IMR-90 (cell line): ENCODE measurements around the gene TINCR. TPM values are rescaled to one million over a fixed set of nuclear protein-coding genes. Genes with fewer than 3 reads are reported as not detected.

ENCODE experiments used
- ATAC-seq: fragments of 200-7000 bp; cut with Tn5 transposase; 2 replicates; pipeline ENCODE4 v1.9.1; 2020; ENCODE audit warnings: low read depth, mild to moderate bottlenecking, moderate library complexity
- BruUV-seq: library from RNA; stranded (reverse); fragments of 400-500 nt; replicated peaks from 2 replicates; lab custom pipeline; 2021; lab: Mats Ljungman, UMichigan
- CTCF ChIA-PET: fragments of 300-600 bp; formaldehyde crosslinking; extraction: SDS; loops from one replicate; lab custom pipeline; 2021; ENCODE audit warnings: antibody characterized with exemption; lab: Yijun Ruan, JAX
- POLR2A ChIA-PET: fragments of 300-600 bp; sonication (Branson Sonifier 250); formaldehyde crosslinking; loops from one replicate; lab custom pipeline; 2022; ENCODE audit warnings: antibody characterized with exemption; ENCODE audit not compliant: unreplicated experiment; lab: Charles Lee
- DNase-seq: peaks from one replicate; pipeline ENCODE4 v3.0.0; 2013
- H2AFZ ChIP-seq: replicated peaks from 2 replicates; pipeline ENCODE3; 2013; ENCODE audit warnings: low read length, mild to moderate bottlenecking; ENCODE audit not compliant: poor library complexity
- H2AK5ac ChIP-seq: 2 replicates; pipeline ENCODE4 v1.6.1; 2013; ENCODE audit warnings: low read depth, low read length, inconsistent platforms
- H2AK9ac ChIP-seq: replicated peaks from 2 replicates; pipeline ENCODE3; 2013; ENCODE audit warnings: mild to moderate bottlenecking, low read depth, low read length, moderate library complexity; ENCODE audit not compliant: poor library complexity
- H2BK120ac ChIP-seq: 2 replicates; pipeline ENCODE4 v1.6.1; 2013; ENCODE audit warnings: low read depth, low read length, inconsistent platforms
- H2BK15ac ChIP-seq: 3 replicates; pipeline ENCODE4 v1.6.1; 2013; ENCODE audit warnings: low read depth, low read length, inconsistent platforms
- H2BK20ac ChIP-seq: 2 replicates; pipeline ENCODE4 v1.6.1; 2013; ENCODE audit warnings: low read depth, mild to moderate bottlenecking, inconsistent platforms, low read length, moderate library complexity
- H2BK5ac ChIP-seq: 2 replicates; pipeline ENCODE4 v1.6.1; 2013; ENCODE audit warnings: mild to moderate bottlenecking, low read depth, low read length, inconsistent platforms; ENCODE audit not compliant: poor library complexity, severe bottlenecking
- H3K14ac ChIP-seq: replicated peaks from 2 replicates; pipeline ENCODE4 v1.6.1; 2013; ENCODE audit warnings: low read depth, low read length, inconsistent platforms
- H3K18ac ChIP-seq: 2 replicates; pipeline ENCODE4 v1.6.1; 2013; ENCODE audit warnings: low read depth, low read length, control low read depth
- H3K23ac ChIP-seq: 2 replicates; pipeline ENCODE4 v1.6.1; 2013; ENCODE audit warnings: low read depth, low read length, inconsistent platforms
- H3K27ac ChIP-seq: 2 replicates; pipeline ENCODE4 v1.5.1; 2013; ENCODE audit warnings: mild to moderate bottlenecking, control low read depth, low read length; ENCODE audit not compliant: insufficient read depth
- H3K27me3 ChIP-seq: 2 replicates; pipeline ENCODE4 v1.6.1; 2013; ENCODE audit warnings: low read length; ENCODE audit not compliant: control insufficient read depth, insufficient read depth
- H3K36me3 ChIP-seq: 2 replicates; pipeline ENCODE4 v1.6.1; 2013; ENCODE audit warnings: low read length, mixed read lengths; ENCODE audit not compliant: control insufficient read depth, insufficient read depth
- H3K4ac ChIP-seq: 2 replicates; pipeline ENCODE4 v1.6.1; 2013; ENCODE audit warnings: low read depth, low read length, inconsistent platforms
- H3K4me1 ChIP-seq: 2 replicates; pipeline ENCODE4 v1.6.1; 2013; ENCODE audit warnings: low read length, mixed read lengths; ENCODE audit not compliant: control insufficient read depth, insufficient read depth
- H3K4me2 ChIP-seq: 2 replicates; pipeline ENCODE4 v1.6.1; 2013; ENCODE audit warnings: low read depth, mild to moderate bottlenecking, control low read depth, low read length, moderate library complexity
- H3K4me3 ChIP-seq: 2 replicates; pipeline ENCODE4 v1.5.1; 2013; ENCODE audit warnings: low read depth, mild to moderate bottlenecking, control low read depth, low read length, moderate library complexity; ENCODE audit not compliant: insufficient read depth
- H3K56ac ChIP-seq: 2 replicates; pipeline ENCODE4 v1.6.1; 2013; ENCODE audit warnings: low read length, inconsistent platforms; ENCODE audit not compliant: insufficient read depth; ENCODE audit errors: extremely low read depth
- H3K79me1 ChIP-seq, 2 experiments: 2 replicates each; pipeline ENCODE4 v1.6.1; 2013; ENCODE audit warnings: low read length in 2 of 2, inconsistent platforms in 1 of 2, low read depth in 1 of 2
- H3K9ac ChIP-seq: 2 replicates; pipeline ENCODE4 v1.6.1; 2013; ENCODE audit warnings: low read depth, low read length, control low read depth
- H3K9me1 ChIP-seq: 2 replicates; pipeline ENCODE4 v1.6.1; 2013; ENCODE audit warnings: low read length, inconsistent platforms; ENCODE audit not compliant: insufficient read depth
- H3K9me3 ChIP-seq: 2 replicates; pipeline ENCODE4 v1.6.1; 2013; ENCODE audit warnings: low read length; ENCODE audit not compliant: control insufficient read depth, insufficient read depth
- H4K20me1 ChIP-seq: 2 replicates; pipeline ENCODE4 v1.6.1; 2013; ENCODE audit warnings: low read length, inconsistent platforms; ENCODE audit not compliant: insufficient read depth
- H4K5ac ChIP-seq: 2 replicates; pipeline ENCODE4 v1.6.1; 2013; ENCODE audit warnings: mild to moderate bottlenecking, low read depth, low read length, control low read depth
- H4K8ac ChIP-seq, 2 experiments: 2 replicates each; pipeline ENCODE4 v1.6.1; 2013; ENCODE audit warnings: low read depth in 2 of 2, low read length in 2 of 2, control low read depth in 1 of 2, inconsistent platforms in 1 of 2
- H4K91ac ChIP-seq: 2 replicates; pipeline ENCODE4 v1.6.1; 2013; ENCODE audit warnings: low read depth, low read length, inconsistent platforms; ENCODE audit not compliant: insufficient read depth
- BHLHE40 ChIP-seq: fragments of 150-350 bp; IDR thresholded peaks from 2 replicates; pipeline ENCODE4 v1.6.1; 2016; ENCODE audit warnings: mild to moderate bottlenecking, low read depth, low read length
- CEBPB ChIP-seq: IDR thresholded peaks from 2 replicates; pipeline ENCODE4 v1.6.1; 2012; ENCODE audit warnings: low read depth, low read length, improper control_type of control experiment
- CHD1 ChIP-seq: IDR thresholded peaks from 2 replicates; pipeline ENCODE4 v1.6.1; 2012; ENCODE audit warnings: low read depth, low read length, improper control_type of control experiment
- CTCF ChIP-seq: conservative IDR thresholded peaks from 2 replicates; pipeline ENCODE4 v1.5.1; 2012; ENCODE audit warnings: mild to moderate bottlenecking, low read depth, low read length, improper control_type of control experiment
- ELK1 ChIP-seq: fragments of 150-350 bp; IDR thresholded peaks from 2 replicates; pipeline ENCODE4 v1.6.1; 2016; ENCODE audit warnings: low read depth, mild to moderate bottlenecking, low read length, moderate library complexity, borderline replicate concordance
- MAFK ChIP-seq: IDR thresholded peaks from 2 replicates; pipeline ENCODE4 v1.6.1; 2012; ENCODE audit warnings: low read depth, low read length, improper control_type of control experiment
- MAZ ChIP-seq: IDR thresholded peaks from 2 replicates; pipeline ENCODE4 v1.6.1; 2012; ENCODE audit warnings: low read depth, mild to moderate bottlenecking, low read length, improper control_type of control experiment, moderate library complexity, borderline replicate concordance
- NFE2L2 ChIP-seq: fragments of 150-350 bp; IDR thresholded peaks from 2 replicates; pipeline ENCODE4 v1.6.1; 2016; ENCODE audit warnings: low read depth, mild to moderate bottlenecking, low read length
- POLR2A ChIP-seq: IDR thresholded peaks from 2 replicates; pipeline ENCODE4 v1.6.1; 2012; ENCODE audit warnings: mild to moderate bottlenecking, low read depth, low read length
- RCOR1 ChIP-seq: IDR thresholded peaks from 2 replicates; pipeline ENCODE4 v1.6.1; 2012; ENCODE audit warnings: mild to moderate bottlenecking, low read length, improper control_type of control experiment; ENCODE audit not compliant: insufficient replicate concordance
- USF2 ChIP-seq: fragments of 150-350 bp; IDR thresholded peaks from 2 replicates; pipeline ENCODE4 v1.6.1; 2017; ENCODE audit warnings: mild to moderate bottlenecking, antibody characterized with exemption, low read length, low read depth
- WGBS, 2 experiments: methylation state at CpG; one replicate each; pipeline versions ENCODE4 v1.1.5 to v1.1.7; 2013; ENCODE audit warnings: missing lambda C conversion rate in 2 of 2; ENCODE audit not compliant: insufficient read length in 1 of 2; ENCODE audit errors: extremely low coverage in 2 of 2; 5-methylcytosine and 5-hydroxymethylcytosine counted together
- dilution Hi-C: fragments of 300-500 bp; cut with HindIII; formaldehyde crosslinking; loops from one replicate; pipeline ENCODE4 v1.14.3; 2018; ENCODE audit warnings: low sequenced_read_pairs; ENCODE audit not compliant: unreplicated experiment
- in situ Hi-C: fragments of 300-500 bp; cut with MboI; formaldehyde crosslinking; loops from 3 replicates; pipeline ENCODE4 v1.14.3; 2019; ENCODE audit warnings: low sequenced_read_pairs, inconsistent platforms, mixed read lengths
- intact Hi-C: fragments of 100-400 bp; cut with micrococcal nuclease; formaldehyde crosslinking; loops from 2 replicates; pipeline ENCODE4 v1.10.0; 2022
- polyA plus RNA-seq, 3 experiments: library from polyadenylated mRNA; depleted of rRNA; stranded (reverse); fragments of >200 nt; gene quantifications; 2 replicates each; pipeline ENCODE4 v1.2.3, GENCODE V29; 2012; ENCODE audit warnings: low replicate concordance in 1 of 3
- total RNA-seq: library from RNA; depleted of rRNA; stranded (reverse); fragments of >200 nt; gene quantifications from 2 replicates; pipeline ENCODE4 v1.2.3, GENCODE V29; 2012

TINCR gene
- total and polyA plus RNA-seq, 2 of the 4 experiments (the other 2 are of a cell fraction): 0.05 TPM; not detected in 1

GRCh38 chr19:5563935-5564612 lies 3.7 kb downstream of the TINCR start:
- Histone ChIP-seq H3K27ac (no peak overlapping the region), H2BK15ac (no peak overlapping the region), H3K18ac (no peak overlapping the region), H3K4me2 (no peak overlapping the region), H3K4me1 (peaks cover 2% of the 10 kb centered on the region; the same call in 1 of the 2 replicates), H4K5ac (no peak overlapping the region), H3K9ac (no peak overlapping the region), H2BK5ac (no peak overlapping the region), H3K14ac (no peak overlapping the region), H4K91ac (no peak overlapping the region), H4K8ac (no peak overlapping the region), H4K20me1 (no peaks in the 10 kb centered on the region), H3K9me3 (peaks cover 10% of the 10 kb centered on the region; the same call in 1 of the 2 replicates), H2AK5ac (no peak overlapping the region), H2AFZ (no peak overlapping the region), H3K4me3 (no peak overlapping the region), H2BK20ac (no peak overlapping the region), H3K23ac (no peak overlapping the region), H2BK120ac (no peak overlapping the region), H3K56ac (no peak overlapping the region), H3K79me1 (no peaks in the 10 kb centered on the region), H3K9me1 (no peaks in the 10 kb centered on the region), H3K27me3 (peaks cover 51% of the 10 kb centered on the region), H2AK9ac (no peak overlapping the region), H3K36me3 (no peaks in the 10 kb centered on the region), H3K4ac (no peak overlapping the region)
- TF ChIP-seq NFE2L2: no peak
- peak; percentile 71; the same call in 1 of the 2 replicates for TF ChIP-seq BHLHE40
- TF ChIP-seq USF2: 0 out of 2 replicates have a peak, but pooled peaks have one; percentile 5
- no peak for TF ChIP-seq MAFK
- TF ChIP-seq ELK1: no peak
- no peak for TF ChIP-seq POLR2A
- no peak for TF ChIP-seq CTCF
- no peak for TF ChIP-seq RCOR1
- TF ChIP-seq CEBPB: no peak
- no peak for TF ChIP-seq MAZ
- TF ChIP-seq CHD1: no peak
- POLR2A ChIA-PET: no interaction called here
- DNase-seq (peak; percentile 37), ATAC-seq (peak; percentile 48)
- CTCF ChIA-PET: no interaction called here
- intact Hi-C loops: no loop called here
- in situ Hi-C loops: no loop called here
- no TSS peak for BruUV-seq
- no CpG with 5 or more reads among the region's 14 CpGs for WGBS, 2 experiments
- dilution Hi-C loops: no loop called here
